ENCODE measurements around the gene TSEN54.

TSEN54 gene

GRCh38 chr17:75478508-75478907 is 37.8 kb upstream of the TSEN54 start:
- Histone ChIP-seq H3K27me3 (no peaks in the 10 kb centered on the region), H3K4me3 (ENCODE audit: low read depth, low read length) (no peak overlapping the region), H3K36me3 (peaks cover 7% of the 10 kb centered on the region; the same call in 1 of the 2 replicates), H3K4me1 (no peaks in the 10 kb centered on the region), H3K9me3 (no peaks in the 10 kb centered on the region)
- DNase-seq: no peak
- no peak for TF ChIP-seq CTCF (IDR thresholded peaks at IDR 0.05; ENCODE audit: low read depth, low read length)

- Histone ChIP-seq H3K27me3 (no peaks in the 10 kb centered on the region), H3K4me3 (ENCODE audit: low read depth, low read length) (no peak overlapping the region), H3K4me1 (no peaks in the 10 kb centered on the region), H3K36me3 (peaks cover 4% of the 10 kb centered on the region; the same call in 1 of the 2 replicates), H3K9me3 (no peaks in the 10 kb centered on the region)
- TF ChIP-seq CTCF (IDR thresholded peaks at IDR 0.05; ENCODE audit: low read depth, low read length): no peak
- no peak for DNase-seq
These were observed 36.0 kb upstream of the TSEN54 start for GRCh38 chr17:75480281-75480680.

- peaks cover 4% of the 10 kb centered on the region; the same call in 1 of the 2 replicates for H3K36me3 ChIP-seq
- no peaks in the 10 kb centered on the region for H3K4me1 ChIP-seq
- H3K4me3 ChIP-seq (ENCODE audit: low read depth, low read length): no peak overlapping the region
- no peaks in the 10 kb centered on the region for H3K9me3 ChIP-seq
- H3K27me3 ChIP-seq: no peaks in the 10 kb centered on the region
- no peak for DNase-seq
- TF ChIP-seq CTCF (IDR thresholded peaks at IDR 0.05; ENCODE audit: low read depth, low read length): no peak
These were observed 34.9 kb upstream of the TSEN54 start for GRCh38 chr17:75481194-75482068.

GRCh38 chr17:75482098-75482942 is 34.0 kb upstream of the TSEN54 start:
- Histone ChIP-seq H3K4me3 (ENCODE audit: low read depth, low read length) (no peak overlapping the region), H3K36me3 (peaks cover 2% of the 10 kb centered on the region; the same call in 1 of the 2 replicates), H3K27me3 (no peaks in the 10 kb centered on the region), H3K4me1 (no peaks in the 10 kb centered on the region), H3K9me3 (no peaks in the 10 kb centered on the region)
- no peak for DNase-seq
- no peak for TF ChIP-seq CTCF (IDR thresholded peaks at IDR 0.05; ENCODE audit: low read depth, low read length)

GRCh38 chr17:75485688-75486087 is 30.6 kb upstream of the TSEN54 start:
- TF ChIP-seq CTCF (IDR thresholded peaks at IDR 0.05; ENCODE audit: low read depth, low read length): no peak
- Histone ChIP-seq H3K4me1 (no peaks in the 10 kb centered on the region), H3K27me3 (no peaks in the 10 kb centered on the region), H3K9me3 (no peaks in the 10 kb centered on the region), H3K36me3 (no peaks in the 10 kb centered on the region), H3K4me3 (ENCODE audit: low read depth, low read length) (no peak overlapping the region)
- DNase-seq: no peak

Data from BE2C (cell line).